Caco-2 (cell line): ENCODE measurements around the gene COL20A1. TPM values are rescaled to one million over a fixed set of nuclear protein-coding genes. Genes with fewer than 3 reads are reported as not detected.

ENCODE experiments used
- BruUV-seq: library from RNA; stranded (reverse); fragments of 400-500 nt; replicated peaks from 2 replicates; lab custom pipeline; 2021; lab: Mats Ljungman, UMichigan
- CTCF ChIA-PET: fragments of 300-600 bp; sonication (Branson Sonifier 250); formaldehyde crosslinking; loops from one replicate; lab custom pipeline; 2022; ENCODE audit warnings: antibody characterized with exemption; lab: Charles Lee
- POLR2A ChIA-PET: fragments of 300-600 bp; sonication (Branson Sonifier 250); formaldehyde crosslinking; loops from one replicate; lab custom pipeline; 2022; ENCODE audit warnings: antibody characterized with exemption; lab: Charles Lee
- DNase-seq, 2 experiments: peaks; one replicate each; pipeline versions ENCODE4 v3.0.0 to v3.0.0-alpha.2; 2020 to 2022
- H3K27me3 ChIP-seq: replicated peaks from 2 replicates; pipeline ENCODE4 v1.6.0; 2011; ENCODE audit warnings: low read length; ENCODE audit not compliant: control insufficient read depth, insufficient read depth
- H3K36me3 ChIP-seq: 2 replicates; pipeline ENCODE4 v1.5.1; 2011; ENCODE audit warnings: low read length; ENCODE audit not compliant: control insufficient read depth, insufficient read depth
- H3K4me1 ChIP-seq: fragments of 250-450 bp; sonication (Bioruptor Pico); 2 replicates; pipeline ENCODE4 v1.5.1; 2020; ENCODE audit warnings: mild to moderate bottlenecking
- H3K4me3 ChIP-seq: 2 replicates; pipeline ENCODE4 v1.5.1; 2011; ENCODE audit warnings: low read depth, mild to moderate bottlenecking, control low read depth, low read length
- H3K9me3 ChIP-seq: fragments of 250-450 bp; sonication (Bioruptor Pico); 2 replicates; pipeline ENCODE4 v1.5.1; 2020; ENCODE audit warnings: mild to moderate bottlenecking, moderate library complexity
- H3K27ac Mint-ChIP-seq: one replicate; pipeline ENCODE4 v1.8.0; 2022; ENCODE audit warnings: mixed read lengths; ENCODE audit not compliant: unreplicated experiment
- H3K27me3 Mint-ChIP-seq: one replicate; pipeline ENCODE4 v1.8.0; 2022; ENCODE audit warnings: mixed read lengths; ENCODE audit not compliant: insufficient read depth, unreplicated experiment
- H3K36me3 Mint-ChIP-seq: one replicate; pipeline ENCODE4 v1.8.0; 2022; ENCODE audit warnings: mild to moderate bottlenecking, mixed read lengths; ENCODE audit not compliant: insufficient read depth, unreplicated experiment
- H3K4me1 Mint-ChIP-seq: one replicate; pipeline ENCODE4 v1.8.0; 2022; ENCODE audit warnings: low read depth, mixed read lengths; ENCODE audit not compliant: unreplicated experiment
- H3K4me3 Mint-ChIP-seq: one replicate; pipeline ENCODE4 v1.8.0; 2022; ENCODE audit warnings: mild to moderate bottlenecking, moderate library complexity, mixed read lengths; ENCODE audit not compliant: unreplicated experiment
- H3K9me3 Mint-ChIP-seq: one replicate; pipeline ENCODE4 v1.8.0; 2022; ENCODE audit warnings: mixed read lengths; ENCODE audit not compliant: unreplicated experiment
- intact Hi-C: fragments of 100-400 bp; cut with micrococcal nuclease; formaldehyde crosslinking; loops from one replicate; pipeline ENCODE4 v1.10.0; 2022; ENCODE audit not compliant: unreplicated experiment
- total RNA-seq: library from RNA; stranded (reverse); gene quantifications from 2 replicates; pipeline ENCODE4 v1.2.3, GENCODE V29; 2022
- TF ChIP-seq, protein P1 (sequence below), 2 experiments: fragments of 200-600 bp in 1 of 2; IDR thresholded peaks; 1 replicate in 1 of 2; 2 replicates in 1 of 2; pipeline versions ENCODE4 v1.5.1 to v1.8.0; 2011 to 2022; ENCODE audit warnings: antibody characterized with exemption in 1 of 2, control low read depth in 1 of 2, inconsistent platforms in 1 of 2, low read depth in 1 of 2, low read length in 1 of 2, mild to moderate bottlenecking in 1 of 2, moderate library complexity in 1 of 2; ENCODE audit not compliant: insufficient read depth in 1 of 2, severe bottlenecking in 1 of 2, unreplicated experiment in 1 of 2

Gene COL20A1
- total RNA-seq, 1 experiment from 2014 or later: 0.27 TPM

DNA sequence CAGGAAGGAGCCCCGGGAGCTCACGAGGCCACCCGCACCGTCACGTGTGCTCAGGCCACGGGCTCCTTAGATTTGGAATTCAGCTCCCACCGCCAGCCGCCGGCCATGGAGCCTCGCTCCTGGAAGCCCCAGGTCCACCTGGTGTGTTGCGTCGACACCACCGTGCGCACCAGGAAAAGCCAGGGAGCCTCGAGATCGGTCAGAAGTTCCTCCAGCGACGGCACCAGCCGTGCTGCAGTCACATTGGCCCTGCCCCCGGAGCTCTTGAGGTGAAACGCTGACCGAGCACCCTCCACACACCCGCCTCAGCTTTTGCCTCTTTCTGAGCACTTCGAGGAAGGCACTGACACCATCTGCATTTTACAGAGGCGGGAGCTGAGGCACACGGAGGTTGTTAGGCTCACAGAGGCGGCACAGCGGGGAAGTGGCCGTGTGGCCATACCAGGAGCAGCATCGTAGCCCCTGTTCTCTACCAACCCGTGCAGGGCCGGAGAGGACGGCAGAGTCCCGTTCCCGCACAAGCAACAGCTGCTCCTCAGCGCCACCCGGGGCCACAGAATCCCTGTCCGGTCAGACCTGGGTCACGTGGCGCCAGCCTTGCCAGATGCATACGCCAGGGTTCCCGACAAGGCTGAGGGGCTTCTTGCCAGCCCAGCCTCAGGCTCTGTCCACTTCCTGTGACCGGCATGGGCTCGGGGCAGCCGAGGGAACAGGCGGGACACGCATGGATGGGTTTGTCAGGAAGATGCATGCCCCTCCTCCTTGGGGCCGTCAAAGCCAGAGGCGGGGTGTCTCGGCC lies 46.3 kb upstream of the COL20A1 start:
- H3K4me1 Mint-ChIP-seq: peaks cover 24% of the 10 kb centered on the region
- peaks cover 9% of the 10 kb centered on the region for H3K36me3 Mint-ChIP-seq
- H3K4me3 Mint-ChIP-seq: no peak overlapping the region
- no peaks in the 10 kb centered on the region for H3K9me3 Mint-ChIP-seq
- peaks cover 42% of the 10 kb centered on the region for H3K4me1 ChIP-seq
- H3K36me3 ChIP-seq: no peaks in the 10 kb centered on the region
- ChIA-PET CTCF (interaction anchor here (0.6 to 1.8 kb wide), 3 partner anchors 14 to 272 kb away, joined by 3 to 15 read pairs (median 9); no protein-coding TSS in a partner anchor), POLR2A (no interaction called here)
- H3K27me3 Mint-ChIP-seq: no peaks in the 10 kb centered on the region
- H3K4me3 ChIP-seq: no peak overlapping the region
- H3K27me3 ChIP-seq: no peaks in the 10 kb centered on the region
- TF ChIP-seq, protein P1, sequence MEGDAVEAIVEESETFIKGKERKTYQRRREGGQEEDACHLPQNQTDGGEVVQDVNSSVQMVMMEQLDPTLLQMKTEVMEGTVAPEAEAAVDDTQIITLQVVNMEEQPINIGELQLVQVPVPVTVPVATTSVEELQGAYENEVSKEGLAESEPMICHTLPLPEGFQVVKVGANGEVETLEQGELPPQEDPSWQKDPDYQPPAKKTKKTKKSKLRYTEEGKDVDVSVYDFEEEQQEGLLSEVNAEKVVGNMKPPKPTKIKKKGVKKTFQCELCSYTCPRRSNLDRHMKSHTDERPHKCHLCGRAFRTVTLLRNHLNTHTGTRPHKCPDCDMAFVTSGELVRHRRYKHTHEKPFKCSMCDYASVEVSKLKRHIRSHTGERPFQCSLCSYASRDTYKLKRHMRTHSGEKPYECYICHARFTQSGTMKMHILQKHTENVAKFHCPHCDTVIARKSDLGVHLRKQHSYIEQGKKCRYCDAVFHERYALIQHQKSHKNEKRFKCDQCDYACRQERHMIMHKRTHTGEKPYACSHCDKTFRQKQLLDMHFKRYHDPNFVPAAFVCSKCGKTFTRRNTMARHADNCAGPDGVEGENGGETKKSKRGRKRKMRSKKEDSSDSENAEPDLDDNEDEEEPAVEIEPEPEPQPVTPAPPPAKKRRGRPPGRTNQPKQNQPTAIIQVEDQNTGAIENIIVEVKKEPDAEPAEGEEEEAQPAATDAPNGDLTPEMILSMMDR (IDR thresholded peaks at IDR 0.05; ENCODE audit: insufficient read depth in 1 of 2, low read depth in 1 of 2, low read length in 1 of 2, severe bottlenecking in 1 of 2, unreplicated experiment in 1 of 2): no peak
- intact Hi-C loops: no loop called here
- DNase-seq: no peak
- no TSS peak for BruUV-seq
- H3K27ac Mint-ChIP-seq: no peak overlapping the region
- H3K9me3 ChIP-seq: no peaks in the 10 kb centered on the region

DNA sequence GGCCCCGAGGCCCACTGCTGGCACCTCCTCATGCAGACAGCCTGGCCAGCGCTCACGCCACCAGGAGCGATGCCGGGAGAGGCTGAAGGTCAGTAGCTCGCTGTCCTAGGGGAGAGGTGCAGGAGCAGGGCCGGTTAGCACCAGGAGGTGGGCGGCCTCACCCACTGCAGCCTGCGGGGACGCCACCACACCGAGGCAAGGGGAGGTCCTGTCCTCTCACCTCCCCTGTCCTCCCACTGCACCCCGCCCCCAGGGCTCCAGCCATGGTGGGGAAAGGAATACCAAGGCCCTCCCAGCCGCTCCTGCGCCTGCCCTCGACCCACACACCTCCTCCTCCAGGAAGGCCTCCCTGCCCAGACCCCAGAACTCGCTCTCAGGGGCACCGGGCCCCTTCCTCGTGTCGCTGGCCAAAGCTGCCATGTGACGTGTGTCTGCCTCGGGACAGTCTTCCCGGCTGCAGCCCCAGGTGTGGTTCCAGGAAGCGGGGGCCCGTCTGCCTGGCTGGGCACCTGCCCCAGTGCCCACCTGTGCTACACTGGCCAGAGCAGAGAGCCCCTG lies 45.2 kb upstream of the COL20A1 start:
- Histone ChIP-seq H3K4me1 (peaks cover 36% of the 10 kb centered on the region), H3K9me3 (no peaks in the 10 kb centered on the region), H3K4me3 (no peak overlapping the region), H3K27me3 (no peaks in the 10 kb centered on the region), H3K36me3 (no peaks in the 10 kb centered on the region)
- Mint-ChIP-seq H3K4me1 (peaks cover 24% of the 10 kb centered on the region), H3K27ac (no peak overlapping the region), H3K27me3 (no peaks in the 10 kb centered on the region), H3K36me3 (peaks cover 9% of the 10 kb centered on the region), H3K9me3 (no peaks in the 10 kb centered on the region), H3K4me3 (no peak overlapping the region)
- TF ChIP-seq, protein P1 (IDR thresholded peaks at IDR 0.05; ENCODE audit: insufficient read depth in 1 of 2, low read depth in 1 of 2, low read length in 1 of 2, severe bottlenecking in 1 of 2, unreplicated experiment in 1 of 2): no peak
- DNase-seq: no peak
- POLR2A ChIA-PET: no interaction called here
- CTCF ChIA-PET: interaction anchor here (0.6 to 1.9 kb wide), 3 partner anchors 13 to 273 kb away, joined by 3 to 19 read pairs (median 9); no protein-coding TSS in a partner anchor
- intact Hi-C loops: no loop called here
- BruUV-seq: no TSS peak

GRCh38 chr20:63248835-63249591 lies 44.0 kb upstream of the COL20A1 start:
- Histone ChIP-seq H3K9me3 (no peaks in the 10 kb centered on the region), H3K4me1 (peaks cover 39% of the 10 kb centered on the region), H3K36me3 (no peaks in the 10 kb centered on the region), H3K4me3 (no peak overlapping the region), H3K27me3 (no peaks in the 10 kb centered on the region)
- no TSS peak for BruUV-seq
- Mint-ChIP-seq H3K36me3 (peaks cover 9% of the 10 kb centered on the region), H3K4me1 (peaks cover 24% of the 10 kb centered on the region), H3K4me3 (no peak overlapping the region), H3K9me3 (no peaks in the 10 kb centered on the region), H3K27ac (peak overlapping the region; percentile 1), H3K27me3 (no peaks in the 10 kb centered on the region)
- intact Hi-C loops: no loop called here
- POLR2A ChIA-PET: interaction anchor here (0.9 kb wide), 1 partner anchor 24 kb away, joined by 3 read pairs; the partner anchor contains the start of gene ARFGAP1
- TF ChIP-seq, protein P1 (IDR thresholded peaks at IDR 0.05; ENCODE audit: insufficient read depth in 1 of 2, low read depth in 1 of 2, low read length in 1 of 2, severe bottlenecking in 1 of 2, unreplicated experiment in 1 of 2): no peak
- CTCF ChIA-PET: interaction anchor here (0.7 to 1.9 kb wide), 3 partner anchors 14 to 26 kb away, joined by 5 to 19 read pairs (median 7); partner anchors contain the start of gene ARFGAP1
- DNase-seq: peak in 1 of 2 experiments; percentile 66
